Fibroblast of skin of right biceps (primary cell): ENCODE results near the gene HIF3A.
A peak's percentile ranks its signal among the peaks of the same experiment; 100 is the strongest.

Experiments used
- DNase-seq: peaks from one replicate; pipeline ENCODE4 v3.0.0-alpha.2; 2013

The HIF3A gene

DNA sequence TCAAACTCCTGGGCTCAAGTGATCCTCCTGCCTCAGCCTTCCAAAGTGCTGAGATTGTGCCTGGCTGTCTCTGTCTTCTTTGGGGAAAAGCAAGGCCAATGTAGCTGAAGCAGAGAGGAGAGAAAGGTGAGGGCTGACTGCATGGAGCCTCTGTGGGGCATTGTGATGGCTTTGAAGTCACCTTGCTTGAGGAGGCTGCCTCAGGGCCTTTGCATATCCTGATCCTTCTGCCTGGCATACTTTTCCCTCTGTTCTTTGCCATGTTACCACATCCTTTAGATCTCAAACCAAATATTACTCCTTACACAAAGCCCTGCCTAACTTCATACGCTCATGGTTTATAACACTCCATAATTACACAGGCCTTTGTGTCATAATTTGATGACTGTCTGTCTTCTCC lies 40.6 kb downstream of the HIF3A start:
- DNase-seq = no peak

DNA sequence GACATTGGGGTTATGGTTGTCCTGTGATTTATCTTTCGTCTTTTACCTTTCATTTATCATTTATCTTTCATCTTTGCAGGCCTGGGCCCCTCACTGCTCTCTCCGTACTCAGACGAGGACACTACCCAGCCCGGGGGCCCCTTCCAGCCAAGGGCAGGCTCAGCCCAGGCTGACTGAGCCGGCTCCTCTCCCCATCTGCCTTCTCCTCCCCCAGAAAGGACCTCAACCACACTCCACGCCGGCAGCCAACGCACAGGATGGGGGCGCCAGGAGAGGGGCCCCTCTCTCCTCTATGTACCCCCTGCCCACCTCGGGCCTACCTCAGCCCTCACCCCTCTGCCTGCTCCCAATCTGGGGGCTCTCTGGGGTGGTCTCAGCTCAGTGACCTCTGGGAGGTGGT lies 42.6 kb downstream of the HIF3A start:
- no peak for DNase-seq

DNA sequence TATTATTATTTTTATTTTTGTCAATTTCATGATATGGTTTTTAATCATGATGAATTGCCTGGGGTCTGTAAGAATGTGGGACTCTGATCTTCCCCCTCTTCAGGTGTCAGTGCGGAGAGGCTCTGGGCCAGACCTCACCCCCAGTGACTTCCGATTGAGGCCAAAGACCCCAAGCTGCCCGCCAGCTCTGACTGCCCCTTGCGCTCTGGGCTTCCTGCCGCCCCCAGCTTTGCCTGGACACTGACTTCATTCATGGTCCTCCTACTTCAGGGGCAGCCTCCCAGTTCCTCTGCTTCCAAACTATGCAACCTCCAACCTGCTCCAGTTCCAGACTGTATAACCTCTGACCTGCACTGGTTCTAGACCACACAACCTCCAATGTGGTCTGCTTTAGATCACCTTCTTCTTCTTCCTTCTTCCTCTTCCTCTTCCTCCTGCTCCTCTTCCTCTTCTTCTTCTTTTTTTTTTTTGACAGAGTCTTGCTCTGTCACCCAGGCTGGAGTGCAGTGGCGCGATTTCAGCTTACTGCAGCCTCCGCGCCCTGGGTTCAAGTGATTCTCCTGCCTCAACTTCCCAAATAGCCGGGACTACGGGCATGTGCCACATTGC lies 43.3 kb downstream of the HIF3A start:
- no peak for DNase-seq

DNA sequence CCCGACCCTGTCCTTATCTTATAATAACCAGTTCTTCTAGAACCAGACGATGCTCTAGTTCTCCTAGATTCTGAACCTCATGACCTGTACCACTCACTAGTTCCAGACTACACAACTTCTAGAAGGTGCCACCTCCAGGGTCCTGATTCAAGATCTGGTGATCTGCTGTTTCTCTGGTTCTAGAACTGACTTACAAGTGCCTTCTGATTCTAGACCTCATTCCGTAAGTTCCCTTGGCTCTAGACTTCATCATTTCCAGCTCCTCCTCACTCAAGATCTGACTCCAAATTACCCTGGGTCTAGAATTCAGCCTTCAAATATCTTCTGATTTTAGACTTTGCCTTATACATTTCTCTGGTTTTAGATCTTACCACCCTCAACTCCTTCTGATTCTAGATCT lies 45.1 kb downstream of the HIF3A start:
- no peak for DNase-seq

DNA sequence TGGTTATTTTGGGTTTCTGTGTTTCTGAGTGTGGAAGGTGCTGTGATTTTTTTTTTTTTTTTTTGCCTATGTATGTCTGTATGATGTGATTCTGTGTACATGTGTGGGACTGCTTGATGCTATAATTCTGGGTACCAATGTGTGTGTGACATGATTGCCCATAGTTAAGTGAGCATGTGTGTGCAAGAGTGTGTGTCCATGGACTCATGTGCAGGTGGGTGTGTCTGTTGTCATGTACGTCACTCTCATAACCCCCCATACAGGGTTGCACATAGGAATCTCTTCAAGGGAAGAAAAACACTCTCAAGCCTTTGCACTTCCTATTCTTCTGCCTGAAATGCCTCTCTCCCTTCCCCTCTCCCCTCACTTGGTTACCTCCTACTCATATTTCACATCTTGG lies 47.5 kb downstream of the HIF3A start:
- DNase-seq = no peak

DNA sequence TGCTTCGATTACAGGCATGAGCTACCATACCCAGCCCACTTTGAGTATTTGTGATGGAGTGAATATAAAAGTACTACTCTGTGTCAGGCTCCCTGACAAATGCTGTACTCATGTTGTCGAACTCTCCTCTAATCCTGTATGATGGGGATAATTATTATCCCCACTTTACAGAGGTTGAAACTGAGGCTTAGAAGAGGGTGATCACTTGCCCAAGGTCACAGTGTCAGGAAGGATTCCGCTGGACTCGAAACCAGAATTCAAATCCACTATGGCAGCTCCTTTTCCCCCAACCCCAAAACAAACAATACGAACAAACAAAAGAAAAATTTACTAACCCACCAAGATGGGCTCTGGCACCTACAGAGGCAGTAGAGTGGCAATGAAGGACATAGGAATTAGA lies 48.3 kb downstream of the HIF3A start:
- no peak for DNase-seq

DNA sequence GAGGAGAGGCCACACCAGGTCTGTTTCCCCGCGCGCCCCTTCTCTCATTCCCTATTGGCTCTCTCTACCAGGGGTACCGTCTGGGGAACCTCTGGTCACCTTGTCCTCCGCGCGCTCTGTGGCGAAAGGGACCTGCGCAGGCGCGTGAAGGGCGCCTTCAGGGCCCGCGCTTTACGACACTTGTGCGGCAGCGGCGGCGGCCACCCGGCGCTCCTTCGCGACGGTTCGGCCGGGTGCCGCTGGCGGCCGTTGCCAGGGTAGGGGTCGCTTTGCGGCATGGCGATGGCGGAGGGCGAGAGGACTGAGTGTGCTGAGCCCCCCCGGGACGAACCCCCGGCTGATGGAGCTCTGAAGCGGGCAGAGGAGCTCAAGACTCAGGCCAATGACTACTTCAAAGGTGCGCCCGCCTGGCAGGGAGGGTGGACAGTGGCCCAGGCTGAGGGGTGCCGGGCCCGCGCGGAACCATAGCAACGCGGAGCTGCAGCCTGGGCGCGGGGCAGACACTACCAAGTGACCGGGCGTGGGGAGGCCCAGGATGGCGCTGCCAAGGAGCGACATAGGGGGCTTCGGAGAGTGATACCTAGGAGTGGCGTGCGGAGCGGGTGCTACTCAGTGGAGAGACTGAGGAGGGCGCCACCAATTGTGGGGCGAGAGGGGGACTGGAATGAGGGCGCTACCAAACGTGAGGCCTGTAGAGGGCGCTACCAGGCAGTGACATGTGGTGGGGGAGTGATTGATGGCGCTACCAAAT lies 50.2 kb downstream of the HIF3A start, which contains the start of gene PPP5C:
PPP5C (plus strand) TSS at position 267 of the 751 bp plus-strand sequence; CDS start at position 277, 10 bp downstream.
- DNase-seq = peak; percentile 96

DNA sequence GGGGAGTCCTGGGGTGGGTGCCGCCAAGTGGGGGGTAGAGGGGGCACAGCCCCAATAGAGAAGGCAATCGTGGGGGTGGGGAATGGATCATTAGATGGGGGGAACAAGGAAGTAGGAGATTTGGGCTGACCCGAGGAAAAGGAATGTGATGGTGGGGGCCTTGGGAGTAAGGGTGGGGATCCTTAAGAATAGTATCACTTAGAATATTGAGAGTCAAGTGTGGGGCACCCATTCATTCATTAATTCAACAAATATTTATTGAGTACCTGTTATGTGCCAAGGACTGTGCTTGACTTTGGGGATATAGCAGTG lies 50.7 kb downstream of the HIF3A start:
- no peak for DNase-seq

DNA sequence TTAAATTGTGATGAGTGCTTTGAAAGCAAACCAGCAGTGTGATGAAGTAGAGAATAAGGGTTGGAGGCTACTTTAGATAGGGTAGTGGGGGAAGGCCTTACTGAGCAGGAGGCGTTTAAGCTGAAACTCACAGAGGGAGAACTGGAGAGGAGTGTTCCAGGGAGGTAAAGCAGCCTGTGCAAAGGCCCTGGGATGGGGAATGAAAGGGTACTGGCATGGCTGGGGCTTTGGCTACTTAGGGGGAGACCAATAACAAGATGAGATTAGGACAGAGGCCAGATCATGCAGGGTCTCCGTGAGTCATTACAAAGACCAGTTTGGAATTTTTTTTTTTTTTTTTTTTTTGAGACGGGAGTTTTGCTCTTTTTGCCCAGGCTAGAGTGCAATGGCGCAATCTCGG lies 51.1 kb downstream of the HIF3A start:
- no peak for DNase-seq

DNA sequence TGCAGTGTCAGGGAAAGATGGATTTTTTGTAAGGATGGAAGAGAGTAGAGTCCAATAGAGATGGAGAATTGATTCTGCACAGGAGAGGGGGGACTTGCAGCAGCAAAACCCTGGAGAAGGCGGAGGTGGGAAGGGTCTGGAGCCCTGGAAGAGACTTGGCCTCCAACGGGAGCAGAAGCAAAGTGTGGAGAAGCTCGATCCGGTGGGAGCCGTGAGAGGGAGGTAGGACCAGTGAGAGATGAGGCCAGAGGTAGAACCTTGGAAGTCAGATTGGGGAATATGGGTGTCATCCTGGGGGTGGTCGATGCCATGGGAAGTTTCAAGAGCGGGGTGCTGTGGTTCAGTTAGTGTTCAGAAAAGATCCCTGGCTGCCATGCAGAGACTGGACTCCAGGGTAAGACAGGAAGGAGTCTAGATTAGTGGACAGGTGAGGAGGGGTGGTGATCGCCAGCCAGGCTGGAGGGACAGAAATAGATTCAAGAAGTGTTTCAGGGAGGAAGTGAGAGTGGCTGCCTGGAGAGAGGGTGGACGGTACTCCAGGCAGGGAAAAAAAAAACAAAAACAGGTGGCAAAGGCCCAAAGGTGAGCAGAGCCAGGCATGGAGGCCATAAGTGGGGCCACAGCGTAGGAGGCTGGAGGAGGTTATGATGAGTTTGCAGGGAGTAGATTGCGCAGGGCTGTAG lies 52.6 kb downstream of the HIF3A start:
- no peak for DNase-seq

DNA sequence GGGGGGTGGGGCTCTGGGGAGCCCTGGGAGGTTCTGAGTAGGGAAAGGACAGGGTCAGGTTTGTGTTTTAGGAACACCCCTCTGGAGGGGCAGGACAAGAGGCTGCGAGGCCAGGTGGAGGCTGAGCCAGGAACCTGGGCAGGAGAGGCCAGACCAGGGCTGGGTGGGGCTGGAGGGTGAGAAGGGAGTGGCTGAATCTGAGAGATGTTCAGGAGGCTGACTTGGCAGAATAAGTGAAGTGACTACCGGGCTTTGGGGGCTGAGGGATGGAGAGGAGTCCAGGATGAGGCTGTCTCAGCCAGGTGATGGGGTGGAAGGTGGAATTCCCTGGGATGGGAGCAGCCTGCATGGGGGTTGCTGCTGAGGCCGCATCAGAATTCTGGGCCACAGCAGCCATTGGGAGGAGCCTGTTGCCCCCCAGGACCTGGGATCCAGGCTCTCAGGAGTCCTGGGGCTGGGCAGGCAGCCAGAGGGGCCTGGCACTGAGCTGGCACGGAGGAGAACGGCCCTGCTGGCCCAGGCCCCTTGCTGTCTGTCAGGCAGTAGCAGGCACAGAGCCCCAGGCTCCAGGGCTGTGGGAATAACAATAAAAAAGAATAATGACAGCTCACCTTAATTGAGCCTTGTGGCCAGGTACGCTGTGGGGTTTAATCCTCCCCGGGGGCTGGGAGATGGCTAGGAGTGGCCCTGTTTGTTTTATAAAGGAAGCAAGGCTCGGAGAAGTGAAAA lies 53.4 kb downstream of the HIF3A start:
- no peak for DNase-seq

DNA sequence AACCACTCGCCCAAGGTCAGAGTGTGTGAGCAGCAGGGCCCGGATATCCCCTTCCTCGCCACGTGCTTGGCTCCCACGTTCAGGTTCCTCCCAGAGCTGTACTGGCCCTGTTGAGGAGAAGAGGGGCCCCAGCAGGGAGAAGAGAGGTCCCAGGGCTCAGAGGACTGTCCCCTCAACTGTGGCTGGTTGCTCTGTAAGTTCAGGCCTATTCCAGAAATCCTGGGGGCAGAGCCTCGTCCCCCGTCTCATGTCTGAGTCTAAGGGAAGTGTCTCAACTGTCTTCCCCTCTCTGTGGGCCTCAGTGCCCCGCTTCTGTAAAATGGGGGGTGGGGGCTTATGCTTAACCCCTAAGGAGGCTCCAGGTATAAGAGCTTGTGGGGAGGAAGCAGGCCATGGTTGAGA lies 53.9 kb downstream of the HIF3A start:
- DNase-seq = no peak

DNA sequence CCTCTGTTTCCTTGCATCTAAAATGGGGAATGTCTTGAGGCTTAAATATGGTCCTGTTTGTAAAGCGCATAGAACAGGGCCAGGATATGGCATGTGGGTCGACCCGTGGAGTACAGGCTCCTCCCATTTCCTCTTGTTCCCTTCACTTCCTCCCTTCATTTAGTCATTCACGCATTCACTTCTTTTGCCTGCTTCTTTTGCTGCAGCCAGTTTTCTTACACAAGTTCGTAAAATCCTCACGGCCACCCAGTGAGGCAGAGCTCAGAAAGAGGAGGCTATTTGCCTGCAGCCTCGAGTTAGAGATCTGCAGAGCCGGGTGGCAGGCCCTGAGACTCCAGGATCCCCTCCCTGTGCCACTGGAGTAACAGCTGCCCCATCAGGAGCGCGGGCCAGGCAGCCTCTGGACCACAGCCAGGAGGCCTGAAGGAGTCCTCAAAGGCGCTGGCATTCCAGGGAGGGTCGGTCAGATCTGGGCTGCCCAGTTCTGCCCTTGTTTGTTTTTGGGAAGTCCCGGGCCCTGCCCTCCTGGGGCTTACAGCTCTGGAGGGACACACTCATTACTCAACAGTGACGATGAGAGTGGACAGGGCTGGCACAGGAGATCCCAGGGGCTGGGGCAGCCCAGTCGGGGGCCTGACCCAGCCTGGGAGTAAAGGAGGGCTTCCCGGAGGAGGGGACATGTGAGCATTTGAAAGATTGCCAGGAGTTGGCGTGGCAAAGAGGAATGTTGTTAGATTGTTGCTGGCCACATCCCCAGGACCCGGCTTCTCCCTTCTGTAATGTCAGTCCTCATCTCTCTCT lies 54.6 kb downstream of the HIF3A start:
- DNase-seq = peak; percentile 49

DNA sequence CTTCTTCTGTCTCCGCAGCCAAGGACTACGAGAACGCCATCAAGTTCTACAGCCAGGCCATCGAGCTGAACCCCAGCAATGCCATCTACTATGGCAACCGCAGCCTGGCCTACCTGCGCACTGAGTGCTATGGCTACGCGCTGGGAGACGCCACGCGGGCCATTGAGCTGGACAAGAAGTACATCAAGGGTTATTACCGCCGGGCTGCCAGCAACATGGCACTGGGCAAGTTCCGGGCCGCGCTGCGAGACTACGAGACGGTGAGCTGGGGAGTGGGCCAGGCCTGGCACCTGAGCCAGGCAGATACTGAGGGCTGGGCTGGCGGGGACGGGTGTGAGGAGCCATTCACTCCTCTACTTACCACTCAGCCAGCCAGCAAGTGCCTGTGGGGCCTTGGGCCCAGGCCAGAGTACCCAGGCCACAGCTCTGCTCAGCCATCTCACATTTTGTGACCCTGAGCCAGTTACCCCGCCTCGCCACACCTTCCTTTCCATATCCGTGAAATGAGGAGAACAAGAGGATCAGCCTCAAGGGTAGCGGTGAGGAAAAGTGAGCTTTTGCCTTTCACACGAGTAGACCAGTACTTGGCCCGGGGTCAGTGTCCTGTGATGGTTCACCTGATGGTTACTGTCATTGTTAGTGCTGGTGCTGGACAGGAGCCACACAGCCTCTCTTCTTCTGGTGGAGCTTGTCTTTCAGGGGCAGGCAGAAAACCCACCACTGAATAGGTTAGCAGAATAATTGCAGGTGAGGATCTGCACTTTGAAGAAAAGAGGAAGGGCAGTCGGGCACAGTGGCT lies 57.1 kb downstream of the HIF3A start:
- no peak for DNase-seq

DNA sequence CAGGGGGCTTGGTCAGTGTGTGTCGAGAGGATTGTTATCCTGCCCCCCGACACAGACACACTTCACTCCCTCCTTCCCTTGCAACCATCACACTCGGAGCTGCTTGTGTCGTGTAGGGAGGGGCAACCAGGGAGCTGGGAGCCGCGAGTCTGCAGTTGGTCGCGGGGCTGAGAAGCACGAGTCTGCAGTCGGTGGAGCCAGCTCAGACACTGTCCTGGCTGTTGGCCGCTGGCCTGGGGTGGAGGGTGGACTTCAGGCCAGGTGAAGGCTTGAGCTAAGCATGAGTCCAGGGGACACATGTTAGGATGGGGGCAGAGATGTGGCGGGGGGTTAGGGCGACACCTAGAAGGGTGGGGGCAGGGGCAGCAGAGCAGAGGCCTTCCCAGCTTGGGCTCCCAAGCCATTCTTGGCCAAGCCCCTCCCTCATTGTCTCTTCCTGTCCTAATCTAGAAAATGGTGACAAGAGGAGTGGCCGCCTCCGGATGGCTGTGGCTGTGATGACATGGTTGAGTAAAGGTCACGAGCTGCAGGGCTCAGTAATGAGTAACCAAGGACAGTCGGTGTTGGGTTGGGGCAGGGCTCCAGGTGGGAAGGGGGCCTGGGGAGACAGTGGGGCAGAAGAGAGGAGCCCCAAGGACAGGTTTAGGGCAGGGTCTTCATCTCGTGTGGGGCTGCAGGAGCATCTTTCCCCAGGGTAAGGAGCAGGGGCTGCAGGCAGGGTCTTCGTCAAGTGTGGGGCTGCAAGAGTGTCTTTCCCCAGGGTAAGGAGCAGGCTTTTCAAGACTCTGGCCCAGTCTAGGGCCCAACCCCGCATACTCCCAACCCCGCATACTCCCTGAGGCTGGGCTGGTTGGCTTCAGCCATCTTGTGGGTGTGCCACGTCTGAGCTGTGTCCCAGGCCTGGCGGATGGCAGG lies 58.6 kb downstream of the HIF3A start:
- no peak for DNase-seq

DNA sequence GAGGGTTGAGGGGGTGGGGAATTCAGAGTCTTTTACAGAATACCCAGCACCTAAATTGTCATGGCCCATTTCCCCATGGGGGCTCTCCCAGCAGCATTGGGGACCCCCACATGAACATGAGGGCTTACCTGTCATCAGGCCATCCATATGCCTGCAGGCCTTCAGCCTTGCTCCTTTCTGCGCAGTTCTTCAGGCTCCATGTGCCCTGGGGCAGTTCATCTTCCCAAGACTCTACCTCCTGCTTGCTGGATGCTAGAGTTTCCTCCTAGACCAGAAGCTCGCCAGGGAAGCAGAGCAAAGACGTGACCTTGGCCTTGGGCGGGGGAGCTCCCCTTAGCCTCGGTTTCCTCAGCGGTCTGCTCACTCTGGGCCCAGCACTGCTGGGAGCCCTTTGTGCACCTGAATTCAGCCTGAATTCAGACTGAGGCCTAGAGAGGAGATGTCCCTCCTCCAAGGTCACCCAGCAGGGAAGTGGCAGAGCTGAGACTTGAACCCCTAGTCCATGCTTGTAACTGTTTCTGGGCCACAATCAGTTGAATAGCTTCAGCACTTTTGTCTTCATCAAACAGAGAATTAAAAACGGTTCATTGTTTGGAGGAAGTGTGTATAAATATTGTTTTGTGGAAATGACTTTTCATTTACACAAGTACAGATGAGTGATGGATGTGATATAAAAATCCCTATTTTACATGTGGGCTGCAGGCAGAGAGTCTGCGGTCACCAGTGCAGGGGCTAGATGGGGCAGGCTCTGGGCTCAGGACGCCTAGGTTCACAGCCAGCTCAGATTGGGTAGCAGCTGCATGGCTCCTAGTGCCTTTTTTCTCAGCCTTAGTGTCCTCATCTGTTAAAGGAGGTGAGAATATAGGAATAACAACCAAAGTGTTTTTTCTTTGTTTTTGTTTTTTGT lies 59.6 kb downstream of the HIF3A start:
- DNase-seq = no peak

DNA sequence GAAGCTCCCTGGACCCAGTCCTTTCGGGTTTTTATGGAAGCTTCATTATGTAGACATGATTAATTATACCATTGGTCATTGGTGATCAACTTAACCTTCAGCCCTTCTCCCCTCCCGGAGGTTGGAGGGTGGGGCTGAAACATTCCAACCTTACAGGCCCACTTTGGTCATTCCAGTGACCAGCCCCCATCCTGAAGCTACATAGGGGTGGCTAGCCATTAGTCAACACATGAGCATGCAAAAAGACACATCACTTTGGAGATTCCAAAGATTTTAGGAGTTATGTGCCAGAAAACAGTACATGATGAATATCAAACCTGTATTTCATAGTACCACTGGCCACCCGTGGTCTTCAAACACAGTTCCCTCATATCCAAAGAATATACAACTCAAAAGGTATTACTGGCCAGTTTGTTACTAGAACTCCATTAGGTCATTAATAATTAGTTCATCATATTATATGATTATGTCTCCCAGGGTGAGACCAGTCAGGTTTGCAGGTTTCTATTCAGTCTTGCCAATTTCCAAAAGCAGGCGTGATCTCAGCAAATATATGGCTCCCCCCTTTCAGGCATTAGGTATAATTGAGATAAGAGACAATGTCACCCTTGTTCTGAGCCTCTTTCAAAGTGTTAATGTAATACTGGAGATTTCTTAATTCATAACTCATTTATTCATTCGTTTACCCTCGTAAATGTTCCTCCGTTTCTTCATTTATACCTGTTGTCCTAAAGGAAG lies 61.2 kb downstream of the HIF3A start:
- DNase-seq = peak; percentile 75

DNA sequence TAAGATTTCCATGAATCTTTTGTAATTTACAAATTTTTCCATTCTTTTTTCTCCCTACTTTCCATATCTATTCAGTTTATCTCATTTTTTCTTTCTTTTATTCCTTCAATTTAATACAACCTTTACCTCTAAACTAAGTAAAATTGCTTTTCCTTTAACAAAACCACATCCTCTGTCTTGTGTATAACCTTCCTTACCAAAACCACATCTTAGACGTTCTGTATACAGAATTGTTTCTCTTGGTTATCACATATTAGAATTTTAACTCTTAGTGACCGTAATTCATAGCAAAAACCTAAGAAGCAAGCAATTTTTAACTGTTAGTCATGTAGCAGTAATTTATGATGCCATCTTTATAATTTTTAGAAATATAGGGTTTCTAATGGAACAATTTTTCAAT lies 65.1 kb downstream of the HIF3A start:
- peak; percentile 19 for DNase-seq

DNA sequence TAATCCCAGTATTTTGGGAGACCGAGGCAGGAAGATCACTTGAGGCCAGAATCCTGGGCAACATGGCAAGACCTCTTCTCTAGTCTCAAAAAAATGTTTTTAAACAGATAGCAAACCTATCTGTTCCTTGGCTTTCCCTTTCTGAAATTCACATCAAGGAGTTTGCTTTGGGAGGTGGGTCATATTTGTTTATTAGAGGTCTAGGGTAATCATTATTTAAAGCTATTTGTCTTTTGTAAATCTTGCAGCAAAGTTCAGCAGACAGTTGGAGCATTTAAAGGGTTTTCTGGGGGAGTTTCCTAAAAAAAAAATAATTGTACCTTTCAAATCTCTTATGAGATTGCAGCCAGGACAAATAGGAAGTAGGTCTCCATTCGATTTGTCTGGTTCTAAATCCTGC lies 67.5 kb downstream of the HIF3A start:
- no peak for DNase-seq
